ACHN (cell line): ENCODE measurements around the gene IGSF5.
A peak's percentile ranks its signal among the peaks of the same experiment; 100 is the strongest.

Experiments used
- DNase-seq: peaks from one replicate; pipeline ENCODE4 v3.0.0-alpha.2; 2015
- in situ Hi-C: cut with HindIII; loops from 2 replicates; pipeline ENCODE4 v1.10.0; 2017; ENCODE audit warnings: low sequenced_read_pairs, low pct_ligation_motif_present, low pct_unique_long_range_greater_than_20kb

The IGSF5 gene

GRCh38 chr21:39803393-39803792, 58.4 kb downstream of the IGSF5 start:
- in situ Hi-C loops, result no loop called here
- DNase-seq, result no peak

GRCh38 chr21:39804240-39804639, 59.3 kb downstream of the IGSF5 start:
- DNase-seq, result no peak
- in situ Hi-C loops, result no loop called here

GRCh38 chr21:39805983-39806382, 61.0 kb downstream of the IGSF5 start:
- DNase-seq, result no peak
- in situ Hi-C loops, result no loop called here

GRCh38 chr21:39807738-39808137, 62.8 kb downstream of the IGSF5 start:
- DNase-seq, result no peak
- in situ Hi-C loops, result no loop called here

- no peak for DNase-seq
- in situ Hi-C loops, result no loop called here
These were observed 65.0 kb downstream of the IGSF5 start for GRCh38 chr21:39809936-39810335.

GRCh38 chr21:39812983-39813382, 68.0 kb downstream of the IGSF5 start:
- no peak for DNase-seq
- in situ Hi-C loops, result no loop called here

- in situ Hi-C loops, result no loop called here
- DNase-seq, result no peak
These were observed 73.6 kb downstream of the IGSF5 start for GRCh38 chr21:39818557-39818956.

- DNase-seq, result no peak
- in situ Hi-C loops, result no loop called here
These were observed 77.1 kb downstream of the IGSF5 start for GRCh38 chr21:39822042-39822441.

GRCh38 chr21:39825250-39825649, 80.3 kb downstream of the IGSF5 start:
- in situ Hi-C loops, result no loop called here
- no peak for DNase-seq

GRCh38 chr21:39834543-39834942, 89.6 kb downstream of the IGSF5 start:
- in situ Hi-C loops, result no loop called here
- DNase-seq, result no peak

GRCh38 chr21:39837861-39838359, 92.9 kb downstream of the IGSF5 start:
- in situ Hi-C loops, result no loop called here
- DNase-seq, result peak; percentile 82

GRCh38 chr21:39840373-39841097, 95.6 kb downstream of the IGSF5 start:
- in situ Hi-C loops, result no loop called here
- no peak for DNase-seq

- in situ Hi-C loops, result no loop called here
- no peak for DNase-seq
These were observed 97.9 kb downstream of the IGSF5 start for GRCh38 chr21:39842741-39843459.

GRCh38 chr21:39843483-39843882, 98.5 kb downstream of the IGSF5 start:
- in situ Hi-C loops, result no loop called here
- no peak for DNase-seq

GRCh38 chr21:39843916-39844315, 98.9 kb downstream of the IGSF5 start:
- in situ Hi-C loops, result no loop called here
- no peak for DNase-seq

- in situ Hi-C loops, result no loop called here
- DNase-seq, result peak; percentile 87
These were observed 100.7 kb downstream of the IGSF5 start for GRCh38 chr21:39845571-39846130.

GRCh38 chr21:39847877-39848276, 102.9 kb downstream of the IGSF5 start:
- in situ Hi-C loops, result no loop called here
- DNase-seq, result no peak

- in situ Hi-C loops, result no loop called here
- DNase-seq, result no peak
These were observed 104.2 kb downstream of the IGSF5 start for GRCh38 chr21:39849014-39849655.

- in situ Hi-C loops, result no loop called here
- DNase-seq, result no peak
These were observed 105.3 kb downstream of the IGSF5 start for GRCh38 chr21:39850333-39850732.
